Fibroblast of lung (primary cell): ENCODE measurements around the gene MACROD1. TPM values are rescaled to one million over a fixed set of nuclear protein-coding genes. Genes with fewer than 3 reads are reported as not detected.

Experiments
- DNase-seq, 2 donors: peaks; one replicate each; pipeline versions ENCODE4 v3.0.0 to v3.0.0-alpha.2; 2010; ENCODE audit warnings: low read depth in 2 of 2
- H2AFZ ChIP-seq: 2 replicates; pipeline ENCODE4 v1.5.1; 2012; ENCODE audit warnings: low read length, control low read depth, inconsistent platforms
- H3K27ac ChIP-seq: 2 replicates; pipeline ENCODE4 v1.5.1; 2011; ENCODE audit warnings: low read length, control low read depth; ENCODE audit not compliant: insufficient read depth
- H3K27me3 ChIP-seq: 2 replicates; pipeline ENCODE4 v1.5.1; 2011; ENCODE audit warnings: mild to moderate bottlenecking, low read length; ENCODE audit not compliant: control insufficient read depth, insufficient read depth
- H3K36me3 ChIP-seq: 2 replicates; pipeline ENCODE4 v1.5.1; 2011; ENCODE audit warnings: low read length; ENCODE audit not compliant: control insufficient read depth, insufficient read depth
- H3K4me1 ChIP-seq: 2 replicates; pipeline ENCODE4 v1.5.1; 2011; ENCODE audit warnings: low read length; ENCODE audit not compliant: control insufficient read depth, insufficient read depth; ENCODE audit errors: extremely low read depth
- H3K4me2 ChIP-seq: 2 replicates; pipeline ENCODE4 v1.5.1; 2011; ENCODE audit warnings: low read length, control low read depth; ENCODE audit not compliant: insufficient read depth; ENCODE audit errors: extremely low read depth
- H3K4me3 ChIP-seq, 4 experiments: fragments of 200-600 bp in 1 of 4; sonication (generic) in 1 of 4; replicated peaks in 1 of 4; 2 replicates each; pipeline ENCODE4 v1.5.1; 2011 to 2016; ENCODE audit warnings: low read length in 4 of 4, low read depth in 3 of 4, mild to moderate bottlenecking in 3 of 4, control low read depth in 2 of 4, inconsistent platforms in 1 of 4, mixed read lengths in 1 of 4; ENCODE audit not compliant: insufficient read depth in 1 of 4; ENCODE audit errors: control extremely low read depth in 1 of 4
- H3K79me2 ChIP-seq: 2 replicates; pipeline ENCODE4 v1.5.1; 2012; ENCODE audit warnings: mild to moderate bottlenecking, low read length, inconsistent platforms; ENCODE audit not compliant: control insufficient read depth, insufficient read depth
- H3K9ac ChIP-seq: 2 replicates; pipeline ENCODE4 v1.5.1; 2011; ENCODE audit warnings: mild to moderate bottlenecking, low read length, control low read depth; ENCODE audit not compliant: insufficient read depth
- H3K9me3 ChIP-seq: 2 replicates; pipeline ENCODE4 v1.5.1; 2012; ENCODE audit warnings: low read depth, low read length; ENCODE audit not compliant: control insufficient read depth, insufficient read depth
- H4K20me1 ChIP-seq: 2 replicates; pipeline ENCODE4 v1.5.1; 2011; ENCODE audit warnings: low read length; ENCODE audit not compliant: control insufficient read depth, insufficient read depth; ENCODE audit errors: extremely low read depth
- CTCF ChIP-seq, 2 donors: IDR thresholded peaks in 1 of 2; conservative IDR thresholded peaks in 1 of 2; 1 replicate in 1 of 2; 2 replicates in 1 of 2; pipeline ENCODE4 v1.5.1; 2011 to 2012; ENCODE audit warnings: low read length in 2 of 2, control low read depth in 1 of 2, inconsistent platforms in 1 of 2, low read depth in 1 of 2, mild to moderate bottlenecking in 1 of 2
- EZH2 ChIP-seq: IDR thresholded peaks from 2 replicates; pipeline ENCODE4 v1.5.1; 2012; ENCODE audit warnings: low read length, control low read depth, mild to moderate bottlenecking; ENCODE audit errors: missing control alignments
- polyA plus RNA-seq, 2 donors: library from polyadenylated mRNA; depleted of rRNA in 1 of 2; stranded (reverse) in 1 of 2; unstranded in 1 of 2; fragments of >200 nt; gene quantifications; 2 replicates each; pipeline ENCODE4 v1.2.1, GENCODE V29; 2011 to 2012; ENCODE audit warnings: missing spikeins in 1 of 2
- total RNA-seq: library from RNA; depleted of rRNA; stranded (reverse); fragments of >200 nt; gene quantifications from 2 replicates; pipeline ENCODE4 v1.2.1, GENCODE V29; 2014

The MACROD1 gene
- total and polyA plus RNA-seq, 2 donors (not counting 1 experiment from before 2014, with no cell fraction given) = 8.8 to 24.8 TPM

GRCh38 chr11:64148226-64148916 lies 17.5 kb downstream of the MACROD1 start:
- H3K79me2 ChIP-seq = no peaks in the 10 kb centered on the region
- H3K4me2 ChIP-seq = peak overlapping the region; percentile 77
- no peaks in the 10 kb centered on the region for H3K36me3 ChIP-seq
- H3K9me3 ChIP-seq = no peaks in the 10 kb centered on the region
- H3K4me3 ChIP-seq = peak overlapping the region in 3 of 4 experiments; percentile 10 to 34 (median 25)
- no peaks in the 10 kb centered on the region for H4K20me1 ChIP-seq
- DNase-seq = peak; percentile 45 to 82
- no peak overlapping the region for H3K9ac ChIP-seq
- H2AFZ ChIP-seq = no peak overlapping the region
- no peaks in the 10 kb centered on the region for H3K27me3 ChIP-seq
- no peaks in the 10 kb centered on the region for H3K4me1 ChIP-seq
- TF ChIP-seq CTCF (conservative IDR thresholded peaks at IDR 0.05 in 1 of 2, IDR thresholded peaks at IDR 0.05 in 1 of 2; ENCODE audit: low read depth in 1 of 2, low read length in 2 of 2) = peak; percentile 91 to 93
- no peak for TF ChIP-seq EZH2
- H3K27ac ChIP-seq = no peak overlapping the region

GRCh38 chr11:64146036-64146955 lies 19.6 kb downstream of the MACROD1 start:
- peak in 1 of 2 donors; percentile 35 for DNase-seq
- Histone ChIP-seq H3K27ac (no peak overlapping the region), H4K20me1 (no peaks in the 10 kb centered on the region), H3K27me3 (no peaks in the 10 kb centered on the region), H3K79me2 (no peaks in the 10 kb centered on the region), H3K4me1 (no peaks in the 10 kb centered on the region), H3K4me2 (no peak overlapping the region), H3K9ac (no peak overlapping the region), H3K36me3 (no peaks in the 10 kb centered on the region), H2AFZ (no peak overlapping the region), H3K9me3 (no peaks in the 10 kb centered on the region), H3K4me3 (no peak overlapping the region)
- TF ChIP-seq CTCF (conservative IDR thresholded peaks at IDR 0.05 in 1 of 2, IDR thresholded peaks at IDR 0.05 in 1 of 2; ENCODE audit: low read depth in 1 of 2, low read length in 2 of 2) = peak; percentile 53 to 82
- TF ChIP-seq EZH2 = no peak
